HS-5 (cell line): ENCODE measurements around the gene SCAANT1.

ENCODE experiments used
- DNase-seq: peaks from one replicate; pipeline ENCODE4 v3.0.0-alpha.2; 2012; ENCODE audit warnings: low read depth

SCAANT1 gene

DNA sequence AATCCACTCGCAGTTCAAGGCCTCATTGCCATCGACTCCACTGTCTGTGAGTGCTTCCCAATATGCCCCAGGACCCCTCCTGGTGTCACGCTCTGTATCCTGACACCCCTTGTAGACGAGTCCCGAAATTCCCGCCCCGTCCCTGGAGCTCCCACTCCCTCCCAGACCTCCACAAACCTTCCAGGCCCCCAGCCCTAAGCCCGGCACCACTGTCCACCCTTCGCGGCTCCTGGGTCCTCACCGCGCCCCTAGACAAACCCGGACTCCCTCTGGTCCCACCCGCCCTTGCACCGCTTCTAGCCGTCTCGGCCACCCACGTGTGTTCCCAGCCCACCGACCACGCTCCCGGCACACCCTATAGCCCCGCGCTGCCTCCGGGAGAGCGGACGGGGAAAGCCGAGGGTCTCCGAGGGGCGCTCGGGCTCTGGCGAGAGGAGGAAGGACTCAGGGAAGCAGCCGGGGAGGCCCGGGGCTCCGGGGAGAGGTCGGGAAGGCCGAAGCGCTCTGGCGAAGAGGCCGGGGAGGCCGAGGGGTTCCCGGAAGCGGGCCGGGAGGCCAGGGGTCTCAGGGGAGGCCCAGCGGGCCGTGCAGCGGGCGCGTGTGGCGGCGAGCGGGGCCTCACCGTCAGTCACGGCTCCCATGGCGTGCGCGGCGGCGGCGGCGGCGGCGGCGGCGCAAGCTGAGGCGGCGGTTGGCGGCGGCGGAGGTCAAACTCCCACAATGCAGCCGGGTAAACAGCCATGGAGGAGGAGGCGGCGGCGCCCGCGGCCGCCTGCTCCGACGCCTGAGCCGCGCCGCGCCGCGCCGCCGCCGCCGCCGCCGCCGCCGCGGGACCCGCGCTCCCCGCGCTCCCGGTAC is 48.8 kb downstream of the SCAANT1 start, which contains the start of the genes ATXN7 and THOC7:
TSS of gene ATXN7 (plus strand) at position 718 of the 858 bp plus-strand sequence. CDS start 48,732 bp downstream, outside the sequence.
TSS of gene THOC7 (minus strand) at position 656 of the 858 bp plus-strand sequence. CDS start at position 641, 15 bp downstream.
- DNase-seq, result peak; percentile 15

DNA sequence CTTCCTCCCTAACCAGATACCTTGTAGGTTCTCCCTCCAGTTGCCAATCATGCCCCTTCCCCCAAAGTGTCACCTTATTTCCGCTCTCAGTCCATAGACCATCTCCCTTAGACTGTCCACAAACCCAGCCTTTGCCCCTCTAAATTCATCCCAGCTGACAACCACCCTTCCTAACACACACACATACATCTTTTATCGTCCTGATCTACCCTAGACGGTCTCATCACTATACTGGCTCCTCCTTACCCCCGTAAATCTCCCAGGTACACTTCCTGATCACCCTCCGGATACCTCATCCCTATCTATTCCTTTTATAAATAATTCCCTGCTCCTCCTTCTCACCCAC is 49.4 kb downstream of the SCAANT1 start:
- no peak for DNase-seq
